ENCODE data around the gene TOMM70.

The TOMM70 gene

GRCh38 chr3:100411091-100411982, 10.4 kb upstream of the TOMM70 start:
- no peak for DNase-seq (ENCODE audit: low read depth)

DNA sequence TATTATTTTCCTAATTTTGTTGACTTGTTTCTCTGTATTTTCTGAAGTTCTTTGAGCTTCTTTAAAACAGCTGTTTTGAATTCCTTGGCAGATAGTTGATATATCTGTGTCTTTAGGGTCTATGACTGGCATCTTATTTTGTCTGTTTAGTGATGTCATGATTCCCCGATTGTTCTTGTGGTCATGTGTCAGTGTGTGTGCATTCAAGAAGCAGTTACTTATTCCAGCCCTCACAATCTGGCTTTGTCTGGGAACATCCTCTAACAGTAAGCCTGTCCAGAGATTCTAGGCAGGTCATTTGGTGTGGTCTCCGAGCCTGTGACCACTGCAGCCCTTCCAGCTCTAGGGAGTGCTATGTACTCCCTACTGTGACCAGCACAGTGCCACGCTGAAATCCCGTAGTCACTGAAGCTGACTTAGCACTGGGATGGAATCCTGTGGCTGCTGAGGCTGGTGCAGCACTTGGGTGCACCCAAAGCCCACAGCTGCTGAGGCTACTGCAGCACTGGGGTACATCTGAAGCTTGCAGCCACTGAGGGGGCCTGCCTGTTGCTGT, 7.2 kb upstream of the TOMM70 start:
- no peak for DNase-seq (ENCODE audit: low read depth)

DNA sequence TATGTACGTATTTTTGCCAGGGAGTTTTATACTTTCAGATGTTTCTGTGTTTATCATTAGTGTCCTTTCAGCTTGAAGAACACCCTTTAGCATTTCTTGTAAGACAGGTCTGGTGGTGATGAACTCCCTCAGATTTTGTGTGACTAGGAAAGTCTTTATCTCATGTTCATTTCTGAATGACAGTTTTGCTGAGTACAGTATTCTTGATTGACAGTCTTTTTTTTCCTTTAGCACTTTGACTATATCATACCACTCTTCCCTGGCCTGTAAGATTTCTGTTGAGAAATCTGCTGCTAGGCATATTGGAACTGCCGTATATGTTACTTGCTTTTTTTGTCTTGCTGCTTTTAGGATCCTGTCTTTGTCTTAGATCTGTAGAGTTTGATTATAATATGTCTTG, 6.3 kb upstream of the TOMM70 start:
- DNase-seq (ENCODE audit: low read depth), result no peak

DNA sequence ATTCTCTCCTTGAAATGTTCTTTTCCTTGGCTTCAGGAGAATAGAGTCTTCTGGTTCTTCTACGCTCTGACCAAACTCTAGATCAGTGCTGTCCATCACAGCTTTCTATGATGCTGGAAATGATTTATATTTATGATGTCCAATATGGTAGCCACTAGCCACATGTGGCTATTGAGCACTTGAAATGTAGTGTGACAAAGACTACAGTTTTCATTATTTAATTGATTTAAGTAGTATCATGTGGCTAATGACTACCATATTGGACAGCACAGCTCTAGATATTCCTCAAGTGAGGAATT, 3.3 kb upstream of the TOMM70 start:
- DNase-seq (ENCODE audit: low read depth), result no peak

DNA sequence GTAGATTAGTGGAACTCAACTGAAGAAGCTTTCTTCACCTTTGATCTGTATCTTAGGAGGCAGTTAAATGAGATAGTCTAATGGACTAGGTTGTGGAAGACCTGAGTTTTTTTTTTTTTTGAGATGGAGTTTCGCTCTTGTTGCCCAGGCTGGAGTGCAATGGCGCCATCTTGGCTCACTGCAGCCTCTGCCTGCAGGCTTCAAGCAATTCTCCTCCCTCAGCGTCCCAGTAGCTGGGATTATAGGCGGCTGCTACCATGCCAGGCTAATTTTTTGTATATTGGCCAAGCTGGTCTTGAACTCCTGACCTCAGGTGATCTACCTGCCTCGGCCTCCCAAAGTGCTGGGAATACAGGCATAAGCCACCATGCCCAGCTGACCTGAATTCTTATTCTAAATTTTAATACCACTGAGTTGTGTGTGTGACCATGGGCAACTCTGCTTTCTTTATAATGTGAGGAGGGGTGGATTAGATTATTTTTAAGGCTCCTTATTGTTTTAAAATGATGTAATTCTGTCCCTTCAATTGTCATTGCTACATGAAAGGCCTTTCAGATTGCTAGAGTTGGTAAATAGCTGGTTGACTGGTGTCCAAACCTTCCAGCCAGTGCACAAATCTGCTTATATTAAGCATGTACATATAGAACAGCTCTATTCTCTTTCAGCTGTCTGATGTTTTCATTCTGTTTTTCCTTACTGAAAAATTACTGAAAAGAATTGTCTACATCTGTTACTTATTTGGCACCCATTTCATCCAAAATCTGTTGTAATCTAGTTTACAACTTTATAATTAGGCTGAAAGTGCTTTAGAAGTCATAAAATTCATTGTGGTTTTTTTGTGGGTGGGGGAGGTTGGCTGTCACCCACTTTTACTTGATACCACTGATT, 2.7 kb upstream of the TOMM70 start:
- no peak for DNase-seq (ENCODE audit: low read depth)

DNA sequence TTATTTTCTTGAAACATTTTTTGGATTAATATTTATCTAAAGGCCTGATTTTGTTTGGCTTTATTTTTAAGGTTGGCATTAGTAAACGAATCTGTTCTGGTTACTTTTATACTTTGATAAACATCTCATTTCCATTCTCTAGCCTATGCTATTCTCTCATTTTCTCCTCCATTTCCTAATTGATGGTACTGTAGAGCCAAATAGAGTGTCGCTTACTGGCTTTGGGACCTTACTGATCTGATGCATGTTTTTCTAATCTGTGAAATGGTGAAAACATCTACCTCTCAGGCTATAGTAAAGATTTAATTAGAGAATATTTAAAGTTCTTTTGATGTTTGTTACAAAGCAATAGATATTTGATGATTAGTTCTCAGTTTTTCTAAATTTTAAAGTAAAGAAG, 2.0 kb upstream of the TOMM70 start:
- DNase-seq (ENCODE audit: low read depth), result no peak

DNA sequence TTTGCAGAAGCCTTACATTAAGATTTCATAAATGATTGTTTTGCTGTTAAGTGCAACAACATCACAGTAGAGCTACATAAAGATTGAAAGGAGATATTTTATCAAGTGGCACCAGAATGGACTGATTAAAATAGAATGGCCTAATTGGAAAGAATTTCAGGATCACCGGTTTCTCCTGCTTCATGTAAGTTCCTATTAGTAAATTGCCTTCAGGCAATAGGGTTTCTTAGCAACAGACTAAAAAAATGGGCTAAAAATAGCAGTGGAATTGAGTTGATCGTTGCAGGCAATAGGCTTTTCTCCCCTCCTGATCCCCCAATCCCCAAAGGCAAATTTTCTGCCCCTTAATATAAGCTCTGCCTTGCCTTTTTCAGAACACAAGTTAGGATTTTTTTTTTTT, 1.4 kb upstream of the TOMM70 start:
- DNase-seq (ENCODE audit: low read depth), result no peak

GRCh38 chr3:100401674-100402041, 769 bp upstream of the TOMM70 start:
- DNase-seq (ENCODE audit: low read depth), result no peak

GRCh38 chr3:100400419-100400779, 490 bp downstream of the TOMM70 start:
- no peak for DNase-seq (ENCODE audit: low read depth)

- no peak for DNase-seq (ENCODE audit: low read depth)
These were observed 1.4 kb downstream of the TOMM70 start for GRCh38 chr3:100399341-100400071.

DNA sequence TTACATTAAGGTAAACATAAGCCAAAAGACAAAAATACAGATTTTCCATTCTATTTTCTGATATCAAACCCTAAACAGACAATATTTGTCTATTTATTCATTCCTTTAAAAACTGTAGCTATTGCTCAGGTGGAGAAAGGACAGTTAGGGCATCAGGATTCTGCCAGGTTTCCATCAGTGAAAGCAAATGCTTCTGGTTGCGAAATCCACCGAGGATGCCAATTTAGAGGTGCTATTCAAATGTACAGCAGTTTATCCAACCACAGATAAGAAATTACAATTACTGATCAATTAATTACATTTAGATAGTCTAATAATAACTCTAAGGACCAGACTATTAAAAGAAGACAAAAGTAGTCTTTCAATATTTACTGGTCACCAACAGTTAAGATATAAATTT, 3.9 kb downstream of the TOMM70 start:
- DNase-seq (ENCODE audit: low read depth), result no peak

- no peak for DNase-seq (ENCODE audit: low read depth)
These were observed 5.0 kb downstream of the TOMM70 start for GRCh38 chr3:100395679-100396431.

- no peak for DNase-seq (ENCODE audit: low read depth)
These were observed 11.9 kb downstream of the TOMM70 start for GRCh38 chr3:100389025-100389424.

GRCh38 chr3:100386437-100387074, 14.3 kb downstream of the TOMM70 start:
- no peak for DNase-seq (ENCODE audit: low read depth)

DNA sequence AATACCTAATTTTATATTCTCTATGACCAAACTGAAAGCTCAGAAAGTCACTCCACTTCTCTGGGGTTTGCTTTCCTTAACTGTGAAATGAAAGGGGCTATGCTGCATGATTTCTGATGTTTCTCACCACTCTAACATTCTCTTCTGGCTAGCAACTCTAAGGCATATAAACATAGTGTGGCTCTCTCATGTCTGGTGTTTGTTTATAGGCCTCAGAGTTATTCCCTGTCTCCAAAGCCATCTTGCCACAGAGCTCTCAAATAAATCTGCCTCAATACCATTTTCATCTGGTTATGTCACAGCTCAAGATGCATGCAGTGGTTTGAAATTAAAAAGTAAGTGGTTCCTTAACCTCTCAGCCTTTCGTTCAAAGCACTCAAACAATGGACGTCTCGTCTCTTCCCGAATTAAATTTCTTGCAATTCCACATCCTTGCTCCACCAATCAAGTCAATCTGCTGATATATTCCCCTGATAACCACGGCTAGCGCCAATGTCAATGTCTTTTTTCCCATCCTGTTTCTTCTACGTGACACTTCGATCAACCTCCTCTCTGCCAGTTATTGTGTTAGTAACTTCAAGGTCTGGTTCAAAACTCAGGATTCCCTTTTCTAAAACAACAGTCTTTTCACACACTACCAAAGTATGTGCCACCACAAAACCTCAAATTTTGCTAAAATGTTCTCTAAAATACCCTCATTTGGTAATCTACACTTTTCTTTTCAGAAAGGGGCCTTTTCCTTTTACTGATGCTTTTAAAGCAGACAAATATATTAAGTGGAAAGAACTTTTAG, 16.0 kb downstream of the TOMM70 start:
- no peak for DNase-seq (ENCODE audit: low read depth)

- no peak for DNase-seq (ENCODE audit: low read depth)
These were observed 24.6 kb downstream of the TOMM70 start for GRCh38 chr3:100376301-100376700.

- no peak for DNase-seq (ENCODE audit: low read depth)
These were observed 26.4 kb downstream of the TOMM70 start for GRCh38 chr3:100374521-100374920.

- peak; percentile 32 for DNase-seq (ENCODE audit: low read depth)
These were observed 30.1 kb downstream of the TOMM70 start for GRCh38 chr3:100370756-100371155.

- no peak for DNase-seq (ENCODE audit: low read depth)
These were observed 32.4 kb downstream of the TOMM70 start for GRCh38 chr3:100368441-100368840.

- DNase-seq (ENCODE audit: low read depth), result no peak
These were observed 34.5 kb downstream of the TOMM70 start for GRCh38 chr3:100366424-100366823.
